Large intestine (tissue), 3 donors: Measurements from ENCODE around the gene DQX1. TPM values are rescaled to one million over a fixed set of nuclear protein-coding genes. Genes with fewer than 3 reads are reported as not detected.
"Not testable (repeated sequence)": the region's sequence is repeated elsewhere in the genome, so short reads cannot be mapped to it uniquely, and the experiment has no call there.

Experiments used
- DNase-seq, 2 donors: peaks; one replicate each; pipeline versions ENCODE4 v3.0.0 to v3.0.0-alpha.2; 2013
- H3K27ac ChIP-seq: one replicate; pipeline ENCODE4 v1.5.1; 2013; ENCODE audit warnings: low read length
- H3K27me3 ChIP-seq: 2 replicates; pipeline ENCODE4 v1.6.1; 2013; ENCODE audit warnings: low read length; ENCODE audit not compliant: control insufficient read depth, insufficient read depth
- H3K36me3 ChIP-seq: 2 replicates; pipeline ENCODE4 v1.6.1; 2013; ENCODE audit warnings: low read length; ENCODE audit not compliant: control insufficient read depth, insufficient read depth
- H3K4me1 ChIP-seq: one replicate; pipeline ENCODE4 v1.6.1; 2013; ENCODE audit warnings: low read length; ENCODE audit not compliant: control insufficient read depth, insufficient read depth
- H3K4me3 ChIP-seq: one replicate; pipeline ENCODE4 v1.5.1; 2013; ENCODE audit warnings: low read length
- H3K9me3 ChIP-seq: one replicate; pipeline ENCODE4 v1.6.1; 2013; ENCODE audit warnings: mild to moderate bottlenecking, low read depth, low read length, moderate library complexity; ENCODE audit not compliant: control insufficient read depth
- WGBS: methylation state at CpG from one replicate; pipeline ENCODE4 v1.1.5; 2013; ENCODE audit warnings: low lambda C conversion rate; ENCODE audit not compliant: insufficient coverage; 5-methylcytosine and 5-hydroxymethylcytosine counted together
- polyA plus RNA-seq: library from polyadenylated mRNA; unstranded; fragments of 120-200 nt; gene quantifications from one replicate; pipeline ENCODE4 v1.2.1, GENCODE V29; 2013

DQX1 gene
- polyA plus RNA-seq, 1 donor = 12.9 TPM

GRCh38 chr2:74564222-74564621 is 38.2 kb upstream of the DQX1 start:
- Histone ChIP-seq H3K4me3 (no peak overlapping the region), H3K36me3 (no peaks in the 10 kb centered on the region), H3K27ac (no peak overlapping the region), H3K4me1 (no peaks in the 10 kb centered on the region), H3K27me3 (peaks cover 67% of the 10 kb centered on the region), H3K9me3 (no peaks in the 10 kb centered on the region)
- 60% methylated on average over 1 of the region's 5 CpGs for WGBS
- DNase-seq = no peak

DNA sequence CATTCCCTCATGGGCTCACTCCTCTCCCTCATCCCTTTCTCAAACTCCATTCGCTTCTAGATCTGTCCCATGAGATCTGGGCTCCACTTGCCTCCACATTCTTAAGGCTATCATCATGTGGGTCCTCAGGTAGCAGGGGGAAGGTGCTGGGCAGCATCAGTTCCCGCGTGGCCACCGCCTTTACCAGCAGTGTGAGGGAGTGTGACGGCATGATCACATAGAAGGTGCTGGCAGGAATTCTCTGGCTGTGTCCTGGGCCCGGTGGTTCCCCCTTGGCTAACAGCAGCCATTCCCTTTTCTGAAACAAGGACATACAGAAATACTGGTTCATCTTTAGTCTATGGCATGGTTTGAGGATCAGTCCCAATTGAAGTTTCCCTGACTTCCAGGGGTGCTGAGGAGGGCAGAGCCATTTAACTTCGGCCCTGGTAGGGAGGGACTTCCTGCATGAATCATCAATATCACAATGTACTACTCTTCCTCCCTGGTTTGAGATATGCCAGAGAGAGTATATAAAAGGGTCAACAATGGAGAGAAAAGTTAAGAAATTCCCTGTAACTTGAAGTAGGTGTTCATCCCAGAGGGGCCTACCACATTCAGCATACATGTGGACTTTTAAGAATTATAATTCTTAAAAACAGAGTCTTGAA is 36.2 kb upstream of the DQX1 start:
- no peak overlapping the region for H3K27ac ChIP-seq
- H3K4me1 ChIP-seq = no peaks in the 10 kb centered on the region
- no CpG with 5 or more reads among the region's 7 CpGs for WGBS
- no peak overlapping the region for H3K4me3 ChIP-seq
- no peaks in the 10 kb centered on the region for H3K9me3 ChIP-seq
- peaks cover 76% of the 10 kb centered on the region for H3K27me3 ChIP-seq
- H3K36me3 ChIP-seq = no peaks in the 10 kb centered on the region
- DNase-seq = no peak

DNA sequence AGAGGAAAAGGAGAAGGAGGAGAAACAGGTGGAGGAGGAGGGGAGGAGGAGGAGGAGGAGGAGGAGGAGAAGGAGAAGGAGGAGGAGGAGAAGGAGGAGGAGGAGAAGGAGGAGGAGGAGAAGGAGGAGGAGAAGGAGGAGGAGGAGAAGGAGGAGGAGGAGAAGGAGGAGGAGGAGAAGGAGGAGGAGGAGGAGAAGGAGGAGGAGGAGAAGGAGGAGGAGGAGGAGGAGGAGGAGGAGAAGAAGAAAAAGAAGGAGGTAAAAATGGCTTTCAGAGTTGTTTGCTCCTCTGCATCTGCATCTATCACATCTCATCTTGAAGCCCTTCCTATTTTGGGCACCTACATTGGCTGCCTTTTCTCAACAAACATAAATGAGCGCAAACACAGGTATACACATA is 35.0 kb upstream of the DQX1 start:
- not testable (repeated sequence) for H3K27ac ChIP-seq, H3K36me3 ChIP-seq, H3K9me3 ChIP-seq, H3K4me1 ChIP-seq, DNase-seq, H3K4me3 ChIP-seq
- peaks cover 83% of the 10 kb centered on the region for H3K27me3 ChIP-seq
- no CpG with 5 or more reads among the region's 1 CpG for WGBS

- Histone ChIP-seq H3K4me3 (no peak overlapping the region), H3K27me3 (peaks cover 84% of the 10 kb centered on the region), H3K4me1 (no peaks in the 10 kb centered on the region), H3K9me3 (no peaks in the 10 kb centered on the region), H3K36me3 (no peaks in the 10 kb centered on the region), H3K27ac (no peak overlapping the region)
- DNase-seq = no peak
- WGBS = no CpG with 5 or more reads among the region's 6 CpGs
Observed at GRCh38 chr2:74560591-74560990, 34.6 kb upstream of the DQX1 start.

GRCh38 chr2:74559912-74560311 is 33.9 kb upstream of the DQX1 start:
- WGBS = no CpG with 5 or more reads among the region's 5 CpGs
- no peaks in the 10 kb centered on the region for H3K4me1 ChIP-seq

GRCh38 chr2:74558284-74559230 is 32.5 kb upstream of the DQX1 start:
- WGBS = no CpG with 5 or more reads among the region's 7 CpGs
- Histone ChIP-seq H3K36me3 (no peaks in the 10 kb centered on the region), H3K27me3 (peaks cover 95% of the 10 kb centered on the region), H3K4me1 (no peaks in the 10 kb centered on the region), H3K27ac (no peak overlapping the region), H3K9me3 (peaks cover 10% of the 10 kb centered on the region), H3K4me3 (no peak overlapping the region)
- DNase-seq = peak in 1 of 2 donors; percentile 20

More at GRCh38 chr2:74559912-74560311, 33.9 kb upstream of the DQX1 start:
- Histone ChIP-seq H3K27me3 (peaks cover 91% of the 10 kb centered on the region), H3K36me3 (no peaks in the 10 kb centered on the region), H3K9me3 (peaks cover 4% of the 10 kb centered on the region), H3K4me3 (no peak overlapping the region), H3K27ac (no peak overlapping the region)
- no peak for DNase-seq

DNA sequence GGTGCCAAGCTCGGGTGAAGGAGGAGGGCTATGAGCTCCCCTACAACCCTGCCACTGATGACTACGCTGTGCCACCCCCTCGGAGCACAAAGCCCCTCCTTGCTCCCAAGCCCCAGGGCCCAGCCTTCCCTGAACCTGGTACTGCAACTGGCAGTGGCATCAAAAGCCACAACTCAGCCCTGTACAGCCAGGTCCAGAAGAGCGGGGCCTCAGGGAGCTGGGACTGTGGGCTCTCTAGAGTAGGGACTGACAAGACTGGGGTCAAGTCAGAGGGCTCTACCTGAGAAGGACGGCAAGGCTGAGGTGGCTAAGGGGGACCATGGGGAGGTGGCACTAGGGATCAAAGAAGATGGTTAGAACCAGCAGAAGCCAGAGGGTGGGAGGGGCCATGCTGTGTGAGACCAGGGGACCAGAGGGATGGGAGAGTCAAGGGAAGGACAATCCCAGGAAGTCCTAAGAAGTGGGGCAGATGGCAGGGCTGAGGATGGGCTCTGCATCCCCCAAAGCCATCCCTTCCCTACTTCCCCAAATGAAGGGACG is 30.9 kb upstream of the DQX1 start:
- peaks cover 10% of the 10 kb centered on the region for H3K9me3 ChIP-seq
- DNase-seq = no peak
- no peak overlapping the region for H3K4me3 ChIP-seq
- H3K36me3 ChIP-seq = no peaks in the 10 kb centered on the region
- WGBS = 100% methylated on average over 1 of the region's 6 CpGs
- no peaks in the 10 kb centered on the region for H3K4me1 ChIP-seq
- peaks cover 95% of the 10 kb centered on the region for H3K27me3 ChIP-seq
- no peak overlapping the region for H3K27ac ChIP-seq

DNA sequence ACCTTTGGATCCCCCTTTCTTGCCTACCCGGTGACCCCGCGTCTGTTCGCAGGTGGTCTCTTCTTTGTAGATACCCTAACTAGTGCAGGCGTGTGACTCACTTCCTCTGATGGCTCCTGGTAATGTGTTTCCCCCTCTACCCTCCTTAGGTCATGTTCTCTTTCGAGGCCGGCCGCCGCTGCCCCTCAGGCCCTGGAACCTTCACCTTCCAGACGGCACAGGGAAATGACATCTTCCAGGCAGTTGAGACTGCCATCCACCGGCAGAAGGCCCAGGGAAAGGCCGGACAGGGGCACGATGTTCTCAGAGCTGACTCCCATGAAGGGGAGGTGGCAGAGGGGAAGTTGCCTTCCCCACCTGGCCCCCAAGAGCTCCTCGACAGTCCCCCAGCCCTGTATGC is 30.1 kb upstream of the DQX1 start:
- Histone ChIP-seq H3K27ac (no peak overlapping the region), H3K4me1 (no peaks in the 10 kb centered on the region), H3K36me3 (no peaks in the 10 kb centered on the region), H3K4me3 (no peak overlapping the region), H3K9me3 (peaks cover 10% of the 10 kb centered on the region), H3K27me3 (peaks cover 94% of the 10 kb centered on the region)
- WGBS = no CpG with 5 or more reads among the region's 14 CpGs
- no peak for DNase-seq

DNA sequence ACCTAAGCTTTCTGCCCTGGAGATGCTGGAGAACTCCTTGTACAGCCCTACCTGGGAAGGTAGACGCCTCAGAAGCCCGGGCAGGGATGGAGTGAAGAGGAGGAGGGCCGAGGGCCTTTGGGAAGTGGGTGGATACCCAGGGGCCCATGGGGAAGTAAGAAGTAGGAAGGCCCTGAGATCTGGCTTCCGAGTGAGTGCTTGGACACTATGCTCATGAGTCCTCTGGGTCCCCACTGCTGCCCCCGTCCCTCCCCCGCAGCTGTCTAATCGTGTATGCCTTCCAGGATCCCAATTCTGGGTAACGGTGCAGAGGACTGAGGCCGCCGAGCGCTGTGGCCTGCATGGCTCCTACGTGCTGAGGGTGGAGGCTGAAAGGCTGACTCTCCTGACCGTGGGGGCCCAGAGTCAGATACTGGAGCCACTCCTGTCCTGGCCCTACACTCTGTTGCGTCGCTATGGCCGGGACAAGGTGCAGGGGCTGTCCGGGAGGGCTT is 29.6 kb upstream of the DQX1 start:
- H3K4me1 ChIP-seq = no peaks in the 10 kb centered on the region
- no CpG with 5 or more reads among the region's 17 CpGs for WGBS
- H3K27me3 ChIP-seq = peaks cover 96% of the 10 kb centered on the region
- peak overlapping the region; percentile 82 for H3K4me3 ChIP-seq
- DNase-seq = no peak
- peaks cover 10% of the 10 kb centered on the region for H3K9me3 ChIP-seq
- no peaks in the 10 kb centered on the region for H3K36me3 ChIP-seq
- H3K27ac ChIP-seq = no peak overlapping the region

DNA sequence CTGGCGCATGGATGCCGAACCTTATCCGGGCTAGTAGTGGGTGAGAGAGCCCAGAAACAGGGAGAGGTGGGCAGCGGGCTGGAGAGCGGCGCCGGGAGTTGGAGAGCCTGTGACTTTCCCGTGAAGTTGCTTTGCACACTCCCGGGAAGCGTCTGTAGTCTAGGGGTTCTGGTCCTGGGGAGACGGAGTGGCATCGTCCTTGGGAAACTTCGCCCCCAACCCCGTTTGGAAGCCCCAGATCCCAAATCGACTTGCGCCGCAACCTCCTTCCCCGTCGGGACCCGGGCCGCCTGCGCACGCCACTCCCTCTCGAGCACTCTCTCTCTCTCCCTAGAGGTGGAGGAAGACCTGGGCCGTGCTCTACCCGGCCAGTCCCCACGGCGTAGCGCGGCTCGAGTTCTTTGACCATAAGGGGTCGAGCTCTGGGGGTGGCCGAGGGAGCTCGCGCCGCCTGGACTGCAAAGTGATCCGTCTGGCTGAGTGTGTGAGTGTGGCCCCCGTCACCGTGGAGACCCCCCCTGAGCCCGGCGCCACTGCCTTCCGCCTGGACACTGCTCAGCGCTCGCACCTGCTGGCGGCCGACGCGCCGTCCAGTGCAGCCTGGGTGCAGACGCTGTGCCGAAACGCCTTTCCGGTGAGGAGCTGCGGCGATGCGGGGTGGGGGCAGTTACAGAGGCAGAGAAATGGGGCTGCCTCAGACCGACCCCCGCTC is 28.9 kb upstream of the DQX1 start:
- no CpG with 5 or more reads among the region's 58 CpGs for WGBS
- Histone ChIP-seq H3K36me3 (no peaks in the 10 kb centered on the region), H3K27me3 (peaks cover 96% of the 10 kb centered on the region), H3K27ac (peak overlapping the region; percentile 28), H3K9me3 (peaks cover 10% of the 10 kb centered on the region), H3K4me1 (peaks cover under 1% of the 10 kb centered on the region), H3K4me3 (peak overlapping the region; percentile 82)
- peak in 1 of 2 donors; percentile 68 for DNase-seq
